ENCODE measurements around the gene PLXDC1.

DNA sequence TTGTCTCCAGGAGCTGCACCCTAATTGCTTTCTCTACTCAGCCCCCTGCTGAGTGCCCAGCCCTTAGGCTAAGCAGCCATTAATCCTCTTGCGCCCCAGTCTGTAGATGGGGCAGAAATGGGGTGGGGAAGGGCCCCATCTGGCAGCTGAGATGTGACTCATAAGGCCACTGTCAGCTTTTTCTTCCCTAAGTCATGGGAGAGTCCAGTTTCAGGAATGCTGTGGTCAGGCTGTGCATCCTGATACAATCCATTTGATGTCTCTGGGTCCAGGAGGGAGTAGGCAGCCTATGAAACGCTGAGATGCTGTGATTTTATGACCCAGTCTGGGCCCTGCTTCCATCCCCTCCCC is 12.3 kb downstream of the PLXDC1 start:
- no peak for TF ChIP-seq POLR2A (IDR thresholded peaks at IDR 0.05)
- TF ChIP-seq, protein P1, sequence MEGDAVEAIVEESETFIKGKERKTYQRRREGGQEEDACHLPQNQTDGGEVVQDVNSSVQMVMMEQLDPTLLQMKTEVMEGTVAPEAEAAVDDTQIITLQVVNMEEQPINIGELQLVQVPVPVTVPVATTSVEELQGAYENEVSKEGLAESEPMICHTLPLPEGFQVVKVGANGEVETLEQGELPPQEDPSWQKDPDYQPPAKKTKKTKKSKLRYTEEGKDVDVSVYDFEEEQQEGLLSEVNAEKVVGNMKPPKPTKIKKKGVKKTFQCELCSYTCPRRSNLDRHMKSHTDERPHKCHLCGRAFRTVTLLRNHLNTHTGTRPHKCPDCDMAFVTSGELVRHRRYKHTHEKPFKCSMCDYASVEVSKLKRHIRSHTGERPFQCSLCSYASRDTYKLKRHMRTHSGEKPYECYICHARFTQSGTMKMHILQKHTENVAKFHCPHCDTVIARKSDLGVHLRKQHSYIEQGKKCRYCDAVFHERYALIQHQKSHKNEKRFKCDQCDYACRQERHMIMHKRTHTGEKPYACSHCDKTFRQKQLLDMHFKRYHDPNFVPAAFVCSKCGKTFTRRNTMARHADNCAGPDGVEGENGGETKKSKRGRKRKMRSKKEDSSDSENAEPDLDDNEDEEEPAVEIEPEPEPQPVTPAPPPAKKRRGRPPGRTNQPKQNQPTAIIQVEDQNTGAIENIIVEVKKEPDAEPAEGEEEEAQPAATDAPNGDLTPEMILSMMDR (IDR thresholded peaks at IDR 0.05), result no peak
